ENCODE results near the gene XPA. TPM values are rescaled to one million over a fixed set of nuclear protein-coding genes. Genes with fewer than 3 reads are reported as not detected.

Gene XPA
- polyA plus RNA-seq, 12 donors: 10.6 to 38.4 (median 21.9) TPM; not detected in 1

Other genes starting within 250 kb of the XPA start
- gene TMOD1, start 195.7 kb downstream of the XPA start, polyA plus RNA-seq (ENCODE audit: insufficient read length in 12 of 12): 100 to 1,000 TPM in 8 of 12 donors, 10 to 100 TPM in 3, not detected in 1; 53.8 to 181 (median 144) TPM
- gene TSTD2, start 64.0 kb downstream of the XPA start, polyA plus RNA-seq (ENCODE audit: insufficient read length in 12 of 12): 10 to 100 TPM in 11 of 12 donors, not detected in 1; 12.0 to 32.7 (median 23.2) TPM
- 10 to 100 TPM in 11 of 12 donors, not detected in 1; 29.0 to 49.3 (median 41.6) TPM for gene NCBP1, start 63.5 kb downstream of the XPA start, polyA plus RNA-seq (ENCODE audit: insufficient read length in 12 of 12)
- gene FOXE1, start 155.9 kb upstream of the XPA start, polyA plus RNA-seq (ENCODE audit: insufficient read length in 12 of 12): under 1 TPM in 3 of 12 donors, not detected in 9; 0.08 to 0.12 (median 0.10) TPM
- 10 to 100 TPM in 8 of 12 donors, 1 to 10 TPM in 3, not detected in 1; 9.4 to 16.3 (median 10.6) TPM for gene TRMO, start 225.2 kb upstream of the XPA start, polyA plus RNA-seq (ENCODE audit: insufficient read length in 12 of 12)
- 10 to 100 TPM in 3 of 12 donors, 1 to 10 TPM in 8, not detected in 1; 2.6 to 20.6 (median 4.9) TPM for gene HEMGN, start 240.8 kb upstream of the XPA start, polyA plus RNA-seq (ENCODE audit: insufficient read length in 12 of 12)